Measurements from ENCODE around the gene JHY. TPM values are rescaled to one million over a fixed set of nuclear protein-coding genes. Genes with fewer than 3 reads are reported as not detected.

The JHY gene
- total RNA-seq, 1 experiment from 2014 or later, result 4.8 TPM

GRCh38 chr11:122893131-122893530, 10.6 kb downstream of the JHY start:
- Histone ChIP-seq H3K4me2 (ENCODE audit: low read length) (no peak overlapping the region), H3K9me2 (ENCODE audit: insufficient read depth) (no peaks in the 10 kb centered on the region), H4K20me1 (ENCODE audit: insufficient read depth) (no peaks in the 10 kb centered on the region), H3K36me3 (ENCODE audit: control insufficient read depth in 1 of 2, insufficient read depth in 2 of 2, low read length in 2 of 2) (no peaks in the 10 kb centered on the region), H3K27ac (ENCODE audit: low read depth, low read length) (no peak overlapping the region), H2AFZ (ENCODE audit: low read depth, low read length, poor library complexity, severe bottlenecking) (no peak overlapping the region), H3K79me2 (ENCODE audit: insufficient read depth, low read length) (no peaks in the 10 kb centered on the region), H3K4me3 (replicated peaks in 1 of 2; ENCODE audit: low read depth in 1 of 2, low read length in 2 of 2) (no peak overlapping the region), H3K4me1 (ENCODE audit: control insufficient read depth in 1 of 2, insufficient read depth in 2 of 2, low read length in 2 of 2) (peaks cover 0 to 8% of the 10 kb centered on the region in 2 experiments; a peak in 1 of 4 replicates), H3K9me3 (ENCODE audit: control insufficient read depth in 1 of 2, insufficient read depth in 1 of 2, low read depth in 1 of 2, low read length in 2 of 2) (no peaks in the 10 kb centered on the region), H3K27me3 (ENCODE audit: insufficient read depth, low read length) (no peaks in the 10 kb centered on the region), H3K9ac (ENCODE audit: low read length) (no peak overlapping the region)
- no peak for ATAC-seq
- CTCF ChIA-PET, result interaction anchor here (0.9 kb wide), 1 partner anchor 128 kb away, joined by 4 read pairs; no protein-coding TSS in a partner anchor
- POLR2A ChIA-PET, result no interaction called here
- TF ChIP-seq ZFX (IDR thresholded peaks at IDR 0.05), result no peak
- RAD21 ChIA-PET (ENCODE audit: low non-redundant PET in 1 of 2, low total read pairs in 2 of 2, uncharacterized antibody in 2 of 2, unreplicated experiment in 2 of 2), result no interaction called here
- BruUV-seq (replicated peaks), result no TSS peak
- intact Hi-C loops (cut with micrococcal nuclease), result no loop called here
- DNase-seq (ENCODE audit: low read depth, low spot score), result no peak

GRCh38 chr11:122895563-122895962, 13.0 kb downstream of the JHY start:
- CTCF ChIA-PET, result no interaction called here
- no peak for ATAC-seq

More at GRCh38 chr11:122895563-122895962, 13.0 kb downstream of the JHY start:
- no peak for DNase-seq (ENCODE audit: low read depth, low spot score)
- no peaks in the 10 kb centered on the region for H3K9me2 ChIP-seq (ENCODE audit: insufficient read depth)
- TF ChIP-seq SIN3A (IDR thresholded peaks at IDR 0.05; ENCODE audit: low read depth) (no peak), YY1 (IDR thresholded peaks at IDR 0.05; ENCODE audit: extremely low read depth, insufficient replicate concordance, low read depth, low read length) (no peak), SP1 (IDR thresholded peaks at IDR 0.05; ENCODE audit: low read depth) (no peak)
- no peaks in the 10 kb centered on the region for H4K20me1 ChIP-seq (ENCODE audit: insufficient read depth)
- no peak overlapping the region for H3K9ac ChIP-seq (ENCODE audit: low read length)
- BruUV-seq (replicated peaks), result no TSS peak
- no peaks in the 10 kb centered on the region for H3K36me3 ChIP-seq (ENCODE audit: control insufficient read depth in 1 of 2, insufficient read depth in 2 of 2, low read length in 2 of 2)
- no peaks in the 10 kb centered on the region for H3K27me3 ChIP-seq (ENCODE audit: insufficient read depth, low read length)
- no peaks in the 10 kb centered on the region for H3K79me2 ChIP-seq (ENCODE audit: insufficient read depth, low read length)
- H3K4me1 ChIP-seq (ENCODE audit: control insufficient read depth in 1 of 2, insufficient read depth in 2 of 2, low read length in 2 of 2), result peaks cover 0 to 9% of the 10 kb centered on the region in 2 experiments; a peak in 1 of 4 replicates
- no peak overlapping the region for H3K4me2 ChIP-seq (ENCODE audit: low read length)
- no peak overlapping the region for H2AFZ ChIP-seq (ENCODE audit: low read depth, low read length, poor library complexity, severe bottlenecking)
- ChIA-PET RAD21 (ENCODE audit: low non-redundant PET in 1 of 2, low total read pairs in 2 of 2, uncharacterized antibody in 2 of 2, unreplicated experiment in 2 of 2) (no interaction called here), POLR2A (no interaction called here)
- H3K9me3 ChIP-seq (ENCODE audit: control insufficient read depth in 1 of 2, insufficient read depth in 1 of 2, low read depth in 1 of 2, low read length in 2 of 2), result no peaks in the 10 kb centered on the region
- intact Hi-C loops (cut with micrococcal nuclease), result no loop called here
- H3K27ac ChIP-seq (ENCODE audit: low read depth, low read length), result no peak overlapping the region
- no peak overlapping the region for H3K4me3 ChIP-seq (replicated peaks in 1 of 2; ENCODE audit: low read depth in 1 of 2, low read length in 2 of 2)
